Measurements from ENCODE around the gene CEP131.
A peak's percentile ranks its signal among the peaks of the same experiment; 100 is the strongest.

Gene CEP131

DNA sequence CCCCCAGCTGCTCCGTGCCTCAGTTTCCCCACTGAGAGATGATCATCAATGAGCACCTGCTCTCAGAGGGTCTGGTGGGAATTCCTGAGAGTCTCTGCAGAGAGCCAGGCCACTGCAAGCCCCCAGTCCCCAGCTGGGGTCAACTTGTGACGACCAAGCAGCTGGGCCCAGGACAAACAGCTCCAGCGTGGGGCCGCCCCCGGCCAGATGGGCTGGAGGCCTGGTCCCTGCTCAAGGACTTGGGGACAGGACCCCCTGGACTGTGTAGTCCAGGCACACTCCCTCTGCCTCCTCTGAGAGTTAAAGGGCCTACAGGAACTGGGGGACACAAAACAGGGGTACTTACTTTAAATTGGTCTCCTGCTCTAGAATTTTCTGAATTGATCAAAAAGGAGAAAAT is 40.2 kb downstream of the CEP131 start:
- no peak for DNase-seq

DNA sequence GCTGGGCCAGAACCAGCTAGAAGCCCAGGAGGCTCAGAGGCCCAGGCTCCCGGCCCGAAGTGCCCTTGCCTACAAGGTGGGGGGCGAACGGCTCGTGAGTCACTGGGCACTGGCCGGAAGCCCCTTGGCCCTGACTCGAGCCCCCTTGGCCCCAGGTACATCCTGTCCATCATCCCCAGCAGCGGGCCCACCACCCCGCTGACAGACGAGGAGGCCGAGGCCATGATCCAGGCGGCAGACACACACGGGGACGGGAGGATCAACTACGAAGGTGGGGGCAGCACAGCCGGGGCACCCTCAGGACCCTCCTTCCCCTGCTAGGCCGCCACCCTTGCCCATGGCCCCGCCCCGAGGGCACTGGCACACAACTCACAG is 41.0 kb downstream of the CEP131 start:
- no peak for DNase-seq

DNA sequence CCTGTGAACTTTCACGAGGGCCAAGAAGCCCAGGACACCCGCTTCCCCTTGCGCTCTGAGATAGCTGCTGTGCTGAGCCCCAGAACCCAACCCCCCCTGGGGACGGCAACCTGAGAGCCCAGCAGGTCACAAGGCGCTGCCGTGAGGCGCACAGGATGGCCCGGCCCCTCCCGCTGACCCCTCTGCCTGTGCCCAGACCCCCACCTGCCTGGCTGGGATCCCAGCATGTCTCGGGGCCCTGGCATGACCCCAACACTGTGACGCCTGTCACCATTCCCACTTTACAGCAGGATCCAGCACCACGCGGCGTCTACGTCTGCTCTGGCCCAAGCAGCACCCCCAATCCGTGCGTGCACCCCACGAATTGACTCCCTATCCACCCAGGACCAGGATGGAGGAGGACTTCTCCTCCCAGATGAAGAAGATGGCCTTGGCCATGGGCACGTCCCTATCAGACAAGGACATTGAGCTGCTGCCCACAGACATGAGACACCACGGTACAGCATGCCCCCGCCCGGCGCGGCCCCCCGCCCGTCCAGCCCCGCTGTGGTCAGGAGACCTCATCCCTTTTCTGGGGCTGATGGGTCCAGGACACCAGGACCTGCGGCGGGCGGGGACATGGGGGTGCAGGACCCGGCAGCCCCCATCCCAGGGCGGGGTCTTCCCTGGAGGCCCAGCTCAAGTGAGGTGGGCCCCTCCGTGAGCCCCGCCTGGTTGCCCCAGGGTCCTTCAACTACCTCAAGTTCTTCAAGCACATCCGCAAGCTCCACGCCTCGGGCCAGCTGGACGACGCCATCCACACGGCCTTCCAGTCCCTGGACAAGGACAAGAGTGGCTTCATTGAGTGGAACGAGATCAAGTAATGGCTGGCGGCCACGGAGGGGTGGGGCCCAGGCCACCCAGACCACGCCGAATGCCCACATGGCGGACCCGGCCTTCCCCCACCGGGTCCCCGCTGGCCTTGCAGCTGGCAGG is 41.6 kb downstream of the CEP131 start:
- no peak for DNase-seq

DNA sequence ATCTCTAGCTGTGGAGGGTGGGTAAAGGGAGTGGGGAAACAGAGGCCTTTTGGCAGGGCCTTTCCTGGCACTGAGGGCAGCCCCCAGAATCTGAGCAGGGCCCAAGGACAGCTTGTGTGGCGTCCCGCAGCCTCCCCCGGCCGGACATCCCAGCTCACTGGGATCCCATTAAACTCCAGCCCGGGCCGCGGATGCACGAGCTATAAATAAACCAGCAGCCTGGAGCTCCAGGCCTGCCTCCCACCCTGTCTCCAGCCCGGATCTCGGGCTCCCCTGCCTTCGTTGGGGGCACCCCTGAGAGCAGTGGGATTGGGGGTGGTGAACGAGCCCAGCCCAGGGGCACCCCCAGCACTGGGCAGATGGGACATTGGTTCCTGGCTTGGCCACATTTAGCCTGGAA is 42.9 kb downstream of the CEP131 start:
- DNase-seq = no peak

DNA sequence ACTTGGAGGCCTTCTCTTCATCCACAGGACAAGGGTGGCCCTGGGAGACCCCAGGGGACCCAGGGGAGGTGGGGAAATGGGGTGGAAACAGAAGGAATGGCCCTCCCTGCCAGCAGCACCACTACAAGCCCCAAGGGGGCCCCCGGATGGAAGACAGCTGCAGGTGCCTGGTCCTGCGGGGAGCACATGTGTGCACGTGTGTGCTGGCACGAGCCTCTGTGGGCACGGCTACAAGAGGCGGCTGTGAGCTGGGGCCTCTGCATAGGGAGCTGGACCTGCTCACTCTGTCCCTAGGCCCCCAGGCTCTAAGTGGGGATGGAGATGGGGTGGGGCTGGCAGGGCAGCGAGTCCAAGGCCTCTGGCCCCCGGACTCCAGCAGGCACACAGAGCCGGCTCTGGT is 43.5 kb downstream of the CEP131 start:
- no peak for DNase-seq

DNA sequence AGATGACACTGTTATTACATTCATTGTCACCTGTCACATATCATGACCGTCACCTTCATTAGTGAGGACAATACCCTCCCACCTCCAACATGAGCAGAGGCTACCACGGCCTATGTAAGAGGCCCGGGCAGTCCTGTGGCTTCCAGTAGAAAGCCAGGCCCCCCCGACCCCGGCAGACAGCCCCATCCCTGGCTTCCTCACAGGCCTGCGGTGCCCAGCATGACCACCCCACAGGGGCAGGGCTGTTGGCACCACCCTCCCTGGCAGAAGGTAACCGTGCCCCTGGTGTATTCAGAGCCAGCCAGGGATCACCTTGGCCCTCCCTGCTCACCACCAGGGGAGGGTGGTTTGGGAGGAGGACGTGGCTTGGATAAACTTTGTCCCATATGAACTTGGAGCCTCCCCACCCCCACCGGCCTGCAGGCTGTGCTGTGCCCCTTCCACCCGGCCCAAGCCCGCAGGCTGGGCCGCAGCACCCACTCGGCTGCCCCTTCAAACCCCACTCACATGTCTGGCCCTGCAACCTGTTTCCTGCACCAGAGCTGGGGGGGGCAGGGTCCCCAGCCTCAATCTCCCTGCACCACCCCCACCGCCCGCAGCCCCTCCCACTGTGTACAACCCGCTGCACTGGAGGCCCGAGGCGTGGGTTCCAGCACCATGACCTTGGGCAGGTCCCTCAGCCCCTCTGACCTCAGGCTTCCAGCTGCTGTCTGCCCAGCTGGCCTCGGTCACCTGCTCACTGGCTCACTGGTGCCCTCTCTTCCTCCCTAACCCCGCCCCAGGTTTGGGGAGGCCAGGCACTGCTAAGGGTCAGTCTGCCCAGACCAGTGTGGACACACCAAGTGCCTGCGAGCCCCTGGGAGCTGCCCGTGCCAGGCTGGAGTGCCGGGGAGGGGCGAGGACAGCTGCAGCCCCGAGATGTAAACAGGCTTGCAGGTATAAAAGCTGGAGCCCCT is 44.4 kb downstream of the CEP131 start:
- no peak for DNase-seq

DNA sequence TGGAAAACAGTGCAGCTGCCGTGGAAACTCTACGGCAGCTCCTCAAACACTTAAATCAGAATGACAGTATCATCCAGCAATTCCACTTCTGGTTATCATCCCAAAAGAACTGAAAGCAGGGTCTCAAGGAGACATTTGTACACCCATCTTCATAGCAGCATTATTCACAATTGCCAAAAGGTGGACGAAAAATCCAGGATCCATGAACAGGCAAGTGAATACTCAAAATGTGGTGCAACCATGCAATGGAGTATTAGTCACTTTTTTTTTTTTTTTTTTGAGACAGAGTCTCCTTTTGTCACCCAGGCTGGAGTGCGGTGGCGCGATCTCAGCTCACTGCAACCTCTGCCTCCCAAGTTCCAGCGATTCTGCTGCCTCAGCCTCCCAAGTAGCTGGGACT is 46.1 kb downstream of the CEP131 start:
- DNase-seq = peak; percentile 62

DNA sequence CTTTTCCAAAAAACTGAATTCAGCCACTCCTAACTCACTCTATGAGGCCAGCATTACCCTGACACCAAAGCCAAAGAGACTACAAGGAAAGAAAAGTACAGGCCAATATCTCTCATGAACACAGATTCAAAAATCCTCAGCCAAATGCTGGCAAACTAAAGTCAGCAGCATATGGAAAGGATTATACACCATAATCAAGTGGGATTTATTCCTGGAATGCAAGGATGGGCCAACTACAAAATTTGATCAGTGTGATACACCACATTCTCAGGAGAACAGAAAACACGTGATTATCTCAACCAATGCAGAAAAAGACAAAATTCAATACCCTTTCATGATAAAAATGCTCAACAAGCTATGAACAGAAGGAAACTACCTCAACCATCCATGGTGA is 49.0 kb downstream of the CEP131 start:
- no peak for DNase-seq

DNA sequence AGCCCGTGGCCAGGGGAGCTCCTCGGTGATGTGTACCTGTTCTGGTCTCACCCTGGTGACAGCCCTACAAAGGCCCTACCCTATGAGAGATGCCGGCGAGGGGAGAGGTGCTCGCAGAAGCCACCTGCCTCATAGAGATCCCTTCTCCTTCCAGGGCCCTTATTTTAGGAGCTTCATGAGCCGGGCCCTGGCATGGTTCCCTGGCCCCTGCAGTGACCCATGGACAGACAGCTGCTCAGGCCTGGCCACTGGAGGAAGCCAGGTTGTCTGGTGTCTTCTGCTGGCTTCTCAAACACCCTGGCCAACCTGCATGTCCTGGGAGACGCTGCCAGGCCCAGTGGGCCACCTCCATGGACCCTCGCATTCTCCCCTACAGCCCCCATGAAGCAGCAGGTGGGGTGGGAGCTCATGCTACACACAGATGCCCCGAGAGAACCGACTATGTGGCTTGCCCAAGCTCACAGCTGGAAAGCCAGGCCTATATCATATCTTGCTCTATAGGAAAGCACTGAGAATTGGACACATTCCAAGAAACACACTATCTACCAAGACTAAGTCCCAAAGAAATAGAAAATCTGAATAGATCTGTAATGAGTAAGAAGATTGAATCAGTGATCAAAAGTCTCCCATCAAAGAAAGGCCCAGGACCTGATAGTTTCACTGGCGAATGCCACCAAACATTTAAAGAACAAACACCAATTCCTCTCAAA is 49.6 kb downstream of the CEP131 start:
- no peak for DNase-seq

DNA sequence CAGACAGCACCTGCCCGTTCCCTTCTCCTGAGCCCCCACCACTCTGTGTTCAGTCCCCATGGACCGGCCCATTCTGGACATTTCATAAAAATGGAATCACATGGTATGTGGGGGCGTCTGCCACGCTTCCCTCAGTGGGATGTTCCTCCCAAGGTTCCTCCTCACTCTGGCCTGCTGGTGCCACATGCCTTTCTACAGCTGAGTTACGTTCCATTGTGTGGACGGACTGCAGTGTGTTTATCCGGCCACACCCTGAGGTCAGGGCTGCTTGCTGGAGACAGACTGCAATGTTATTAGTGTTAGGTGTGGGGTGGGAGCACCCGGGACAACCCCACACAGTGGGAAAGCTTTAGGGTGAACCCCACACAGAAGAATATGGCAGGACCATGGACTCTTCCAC is 50.8 kb downstream of the CEP131 start:
- no peak for DNase-seq

DNA sequence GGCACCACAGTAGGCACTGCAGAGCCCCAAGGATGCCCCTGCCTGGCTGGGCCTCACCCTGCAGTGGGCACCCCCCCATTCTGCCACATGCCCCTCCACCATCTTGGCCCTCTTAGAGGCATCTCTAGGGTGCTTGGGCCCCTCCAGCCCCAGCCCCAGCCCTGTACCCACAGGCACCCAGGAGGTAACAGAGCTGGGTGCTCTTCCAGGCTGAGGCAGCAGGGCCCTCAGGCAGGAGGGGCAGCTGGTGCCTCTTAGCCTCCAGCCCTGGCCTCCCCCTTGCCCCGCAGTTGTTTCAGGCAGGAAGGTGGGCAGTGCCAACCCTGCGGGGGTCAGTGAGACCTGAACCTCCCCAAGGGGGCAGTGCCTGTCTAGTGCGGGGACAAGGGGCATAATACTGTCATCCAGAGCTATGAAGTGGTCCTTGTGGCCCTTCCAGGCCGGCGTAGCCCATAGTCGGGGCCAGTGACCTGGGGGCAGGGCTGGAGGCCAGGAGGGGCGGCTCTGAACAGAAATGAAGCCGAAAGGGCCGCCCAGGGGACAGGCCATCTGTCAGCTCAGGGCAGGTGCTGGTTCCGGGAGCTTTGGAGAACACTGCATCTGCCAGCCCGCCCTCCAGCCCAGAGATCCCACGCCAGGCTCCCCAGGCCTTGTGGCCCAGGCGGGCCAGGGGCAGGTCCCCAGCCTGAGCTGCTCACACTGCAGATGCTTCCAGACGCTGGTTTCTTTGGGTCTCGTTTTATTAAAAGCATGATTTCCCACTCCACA is 51.9 kb downstream of the CEP131 start:
- DNase-seq = no peak

DNA sequence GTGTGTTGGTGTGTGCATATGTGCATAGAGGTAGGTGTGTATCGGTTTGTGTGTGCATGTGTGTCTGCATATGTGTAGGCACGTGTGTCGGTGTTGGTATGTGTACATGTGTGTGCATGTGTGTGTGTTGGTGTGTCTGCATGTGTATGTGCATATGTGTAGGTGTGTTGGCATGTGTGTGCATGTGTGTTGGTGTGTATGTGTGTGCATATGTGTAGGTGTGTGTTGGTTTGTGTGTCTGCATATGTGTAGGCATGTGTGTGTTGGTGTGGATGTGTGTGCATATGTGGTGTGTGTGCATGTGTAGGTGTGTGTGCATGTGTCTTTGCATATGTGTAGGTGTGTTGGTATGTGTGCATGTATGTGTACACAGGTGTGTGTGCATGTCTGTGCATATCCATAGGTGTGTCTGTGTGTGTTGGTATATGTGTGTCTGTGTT is 52.9 kb downstream of the CEP131 start:
- DNase-seq = no peak

DNA sequence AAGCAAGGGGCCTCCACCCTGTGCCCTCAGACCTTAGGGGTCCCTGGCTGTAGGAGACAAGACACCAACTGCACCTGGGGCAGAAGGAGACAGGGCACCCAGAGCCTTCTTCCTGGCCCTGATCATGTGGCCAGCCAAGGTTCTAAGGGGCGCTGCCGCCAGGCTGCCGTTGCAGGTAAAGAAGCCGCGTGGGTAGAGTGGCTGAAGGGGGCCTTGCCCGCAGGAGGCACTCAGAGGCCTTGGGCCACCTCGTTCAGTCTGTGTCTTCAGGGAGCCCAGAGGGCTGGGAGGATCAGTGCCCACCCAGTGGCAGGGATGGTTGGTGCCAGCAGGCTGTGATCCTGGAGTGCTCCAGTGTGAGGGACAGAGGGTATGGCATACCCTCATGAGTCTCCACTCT is 55.1 kb downstream of the CEP131 start:
- DNase-seq = no peak

DNA sequence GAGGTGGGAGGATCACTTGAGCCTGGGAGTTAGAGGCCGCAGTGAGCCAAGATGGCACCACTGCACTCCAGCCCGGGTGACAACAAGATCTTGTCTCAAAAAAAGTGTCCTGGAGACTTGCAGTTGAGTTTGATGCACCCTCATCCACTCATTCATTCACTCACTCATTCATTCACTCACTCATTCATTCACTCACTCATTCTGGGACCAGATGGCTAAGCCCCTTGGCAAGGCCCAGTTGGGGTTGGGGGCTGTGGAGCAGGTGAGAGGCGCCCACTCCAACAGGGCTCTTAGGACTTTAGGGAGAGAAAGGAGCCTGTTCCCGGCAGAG is 55.6 kb downstream of the CEP131 start:
- DNase-seq = no peak

DNA sequence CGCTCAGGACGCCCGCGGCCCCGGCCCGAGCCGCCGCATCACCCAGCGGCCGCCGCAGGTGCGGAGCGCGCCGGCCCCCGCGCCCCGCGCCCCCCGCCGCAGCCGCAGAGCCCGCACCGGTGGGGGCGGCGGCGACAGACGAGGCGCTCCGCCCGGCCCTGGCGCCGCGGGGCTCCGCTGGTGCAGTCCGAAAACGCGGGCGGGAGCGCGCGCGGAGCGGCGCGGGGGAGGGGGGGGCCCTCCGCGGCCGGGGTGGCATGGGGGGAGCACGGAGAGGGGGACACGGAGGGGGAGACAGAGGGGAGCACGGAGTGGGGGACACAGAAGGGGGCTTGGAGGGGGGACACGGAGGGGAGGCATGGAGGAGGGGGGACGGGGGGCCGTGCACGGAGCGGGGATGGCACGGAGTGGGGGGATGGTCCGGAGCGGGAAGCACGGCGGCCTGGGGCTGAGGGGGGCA is 56.7 kb downstream of the CEP131 start, which contains the start of gene AATK:
Gene AATK (minus strand): TSS at position 189 of the 460 bp plus-strand sequence. CDS start 229 bp downstream, outside the sequence.
- peak; percentile 76 for DNase-seq

DNA sequence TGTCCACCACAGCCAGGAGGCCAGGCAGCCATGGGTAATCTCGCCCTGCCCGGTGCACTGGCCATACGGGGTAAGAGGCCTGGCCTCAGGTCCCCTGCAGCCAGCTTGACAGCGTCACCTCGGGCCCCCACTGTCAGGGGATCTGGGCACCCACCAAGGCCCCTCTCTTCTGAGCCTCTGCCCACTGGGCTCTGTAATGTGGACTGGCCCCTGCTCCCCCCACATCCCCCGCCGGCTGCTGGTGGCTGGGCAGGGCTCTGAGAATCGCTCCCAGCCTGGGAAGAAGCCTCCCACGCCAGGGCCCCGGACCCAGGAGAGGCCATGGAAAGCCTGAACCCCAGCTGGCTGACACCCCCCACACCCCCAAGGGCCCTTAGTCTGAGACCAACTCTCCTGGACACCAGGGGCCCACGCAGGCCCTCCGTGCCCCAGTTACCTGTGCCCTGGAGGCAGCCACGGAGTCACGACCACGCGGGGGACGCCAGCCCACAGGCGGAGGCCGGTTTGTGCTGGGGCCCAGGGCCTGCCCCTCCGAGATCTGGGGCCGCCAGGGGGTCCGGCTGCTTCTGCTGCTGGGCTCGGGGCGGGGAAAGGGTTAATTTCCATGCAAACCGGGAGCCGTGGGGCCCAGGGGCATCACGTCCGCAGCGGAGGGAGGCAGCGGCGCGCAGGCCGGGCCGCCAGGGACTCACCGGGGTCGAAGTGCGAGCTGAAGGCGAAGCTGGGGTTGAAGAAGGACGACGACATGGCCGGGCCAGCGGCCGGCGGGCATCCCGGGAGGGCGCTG is 57.3 kb downstream of the CEP131 start, which contains the start of gene PVALEF:
Gene PVALEF (plus strand): TSS at position 262 of the 787 bp plus-strand sequence. CDS start 15,720 bp downstream, outside the sequence.
- peak; percentile 76 for DNase-seq

DNA sequence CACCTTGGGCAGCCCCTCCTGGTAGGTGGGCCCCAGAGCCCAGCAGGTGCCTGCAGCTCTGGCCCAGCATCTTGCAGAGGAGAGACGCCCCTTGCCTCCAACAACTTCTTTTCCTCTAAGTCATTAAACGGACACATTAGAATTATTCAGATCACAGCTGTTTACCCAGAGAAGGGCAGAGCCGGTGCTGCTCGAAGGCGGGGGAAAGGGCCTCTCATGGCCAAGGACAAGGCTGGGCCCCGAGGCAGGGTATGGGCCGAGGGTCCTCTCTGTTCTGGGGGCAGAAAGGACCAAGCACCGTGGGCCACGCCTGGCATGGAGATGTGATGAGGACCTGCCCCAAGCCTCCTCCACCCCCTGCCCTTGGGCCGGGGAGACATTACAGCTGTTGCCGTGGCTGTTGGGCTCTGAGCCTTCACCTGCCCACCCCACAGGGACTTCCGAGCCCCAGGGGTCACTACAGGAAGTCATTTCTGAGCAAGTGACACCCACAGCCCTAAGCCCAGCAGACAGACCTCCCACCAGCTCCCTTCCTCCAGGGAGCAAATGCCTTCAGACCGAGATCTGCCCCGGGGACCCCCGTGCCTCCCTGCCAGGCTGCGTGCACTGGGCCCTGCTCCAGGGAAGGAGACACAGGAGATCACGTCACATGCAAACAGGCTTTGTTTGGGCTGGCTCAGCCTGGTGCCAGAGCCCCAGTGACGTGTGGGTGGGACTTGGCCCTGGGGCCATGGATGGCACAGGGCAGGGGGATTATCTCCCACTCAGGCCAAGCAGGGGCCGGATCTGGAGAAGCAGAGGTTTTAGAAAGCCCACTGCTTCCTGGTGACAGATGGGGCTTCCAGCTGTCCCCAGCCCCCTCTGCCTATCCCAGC is 58.2 kb downstream of the CEP131 start:
- peak; percentile 32 for DNase-seq

DNA sequence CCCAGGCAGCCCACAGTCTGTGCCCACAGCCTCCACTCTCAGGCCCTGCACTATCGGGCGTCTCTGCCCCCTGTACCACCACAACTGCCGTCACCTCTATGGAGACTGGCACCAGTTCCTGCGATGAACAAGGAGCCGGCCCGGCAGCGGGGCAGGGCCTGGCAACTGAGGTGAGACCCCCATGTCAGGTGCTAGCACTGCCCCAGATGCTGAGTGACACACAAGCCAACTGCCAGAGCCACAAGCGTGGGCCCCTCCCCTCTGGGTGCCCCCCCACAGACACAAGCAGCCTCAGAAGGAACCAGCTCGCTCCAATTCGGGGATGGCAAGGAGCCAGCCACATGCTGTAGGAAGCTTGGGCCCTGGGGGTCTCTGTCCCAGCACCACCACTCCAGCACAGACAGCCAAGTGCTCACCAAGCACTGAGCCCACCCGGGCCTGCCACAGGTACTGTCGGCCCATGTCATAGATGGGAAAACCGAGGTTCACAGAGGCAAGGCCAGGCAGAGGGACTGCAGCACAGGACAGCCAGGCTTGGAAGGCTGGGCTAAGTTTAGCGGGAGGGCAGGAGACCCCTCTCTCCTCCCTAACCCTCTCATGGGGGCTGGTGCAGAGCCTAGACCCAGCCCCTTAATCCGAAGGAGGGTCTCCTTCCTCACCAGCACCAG is 58.9 kb downstream of the CEP131 start:
- DNase-seq = no peak

DNA sequence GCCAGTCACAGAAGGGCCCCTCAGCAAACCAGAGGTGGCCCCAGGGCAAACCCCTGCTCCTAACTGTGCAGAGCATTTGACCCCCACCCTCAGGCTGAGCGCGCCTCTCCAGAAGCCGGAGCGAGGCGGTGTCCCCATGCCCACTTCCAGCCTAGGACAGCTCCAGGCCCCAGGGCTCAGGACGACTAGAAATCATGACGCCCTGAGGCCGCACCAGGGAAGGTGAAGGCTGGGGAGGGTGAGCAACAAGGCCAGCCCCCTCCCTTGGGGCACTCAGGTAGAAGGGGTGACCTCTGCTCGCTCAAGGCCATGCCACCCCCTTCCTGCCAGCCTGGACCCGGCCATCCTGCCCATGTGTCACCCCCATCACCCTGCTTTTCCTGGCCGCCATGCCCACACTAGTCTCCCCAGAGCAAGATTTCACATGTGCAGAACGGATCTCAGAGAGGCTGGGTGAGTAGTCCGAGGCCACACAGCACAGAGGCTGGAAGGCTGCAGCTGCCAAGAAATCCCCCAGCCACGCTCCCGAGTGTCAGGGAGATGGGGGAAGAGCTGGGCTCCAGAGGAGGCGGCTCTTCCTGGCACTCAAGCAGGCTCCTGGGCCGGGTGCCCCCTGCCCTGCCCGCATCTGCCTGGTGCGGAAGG is 59.6 kb downstream of the CEP131 start:
- no peak for DNase-seq
